Small intestine (tissue), 7 donors: ENCODE measurements around the gene CXCL16. TPM values are rescaled to one million over a fixed set of nuclear protein-coding genes. Genes with fewer than 3 reads are reported as not detected.

Experiments used
- DNase-seq, 2 donors: peaks; one replicate each; pipeline versions ENCODE4 v3.0.0 to v3.0.0-alpha.2; 2013
- FAIRE-seq: peaks from 2 replicates; lab custom pipeline; 2012; peaks lifted over from hg19 to GRCh38; lab: Jason Lieb, UNC
- H3K27ac ChIP-seq, 3 donors: one replicate each; pipeline ENCODE4 v1.5.1; 2013; ENCODE audit warnings: low read length in 2 of 3, mild to moderate bottlenecking in 2 of 3, control low read depth in 1 of 3, inconsistent platforms in 1 of 3, low read depth in 1 of 3, moderate library complexity in 1 of 3
- H3K27me3 ChIP-seq, 3 donors: one replicate each; pipeline ENCODE4 v1.6.1; 2013; ENCODE audit warnings: low read length in 3 of 3, inconsistent platforms in 1 of 3; ENCODE audit not compliant: control insufficient read depth in 3 of 3, insufficient read depth in 3 of 3
- H3K36me3 ChIP-seq, 3 donors: one replicate each; pipeline ENCODE4 v1.6.1; 2013; ENCODE audit warnings: low read length in 3 of 3, inconsistent platforms in 1 of 3, low read depth in 1 of 3, mild to moderate bottlenecking in 1 of 3, moderate library complexity in 1 of 3; ENCODE audit not compliant: control insufficient read depth in 3 of 3, insufficient read depth in 2 of 3
- H3K4me1 ChIP-seq, 3 donors: one replicate each; pipeline ENCODE4 v1.6.1; 2013; ENCODE audit warnings: low read length in 2 of 3, inconsistent platforms in 1 of 3, low read depth in 1 of 3, mild to moderate bottlenecking in 1 of 3, moderate library complexity in 1 of 3; ENCODE audit not compliant: control insufficient read depth in 3 of 3, insufficient read depth in 2 of 3
- H3K4me3 ChIP-seq, 3 donors: one replicate each; pipeline ENCODE4 v1.5.1; 2013; ENCODE audit warnings: low read length in 3 of 3, control low read depth in 1 of 3, inconsistent platforms in 1 of 3, low read depth in 1 of 3, mild to moderate bottlenecking in 1 of 3, moderate library complexity in 1 of 3
- H3K9me3 ChIP-seq, 2 donors: one replicate each; pipeline ENCODE4 v1.6.1; 2013; ENCODE audit warnings: low read depth in 1 of 2, low read length in 1 of 2; ENCODE audit not compliant: control insufficient read depth in 2 of 2, insufficient read depth in 1 of 2
- WGBS, 3 donors: extraction: QIAGEN DNeasy Blood & Tissue Kit; methylation state at CpG; one replicate each; pipeline ENCODE4 v1.1.7; 2013; 5-methylcytosine and 5-hydroxymethylcytosine counted together
- polyA plus RNA-seq, 4 donors: library from polyadenylated mRNA; stranded (reverse) in 3 of 4; unstranded in 1 of 4; fragments of 200-250 nt in 3 of 4; fragments of 120-200 nt in 1 of 4; gene quantifications; one replicate each; pipeline versions ENCODE4 v1.2.1 to v1.2.3, GENCODE V29; 2013
- donor health status: healthy with polysubstance abuse.
- donor health status: control.
- donor health status: control.
- donor health status: Bipolar disorder and iron deficiency.
- donor health status: healthy.

Gene CXCL16
- polyA plus RNA-seq, 4 donors, result 37.5 to 77.8 (median 48.1) TPM

DNA sequence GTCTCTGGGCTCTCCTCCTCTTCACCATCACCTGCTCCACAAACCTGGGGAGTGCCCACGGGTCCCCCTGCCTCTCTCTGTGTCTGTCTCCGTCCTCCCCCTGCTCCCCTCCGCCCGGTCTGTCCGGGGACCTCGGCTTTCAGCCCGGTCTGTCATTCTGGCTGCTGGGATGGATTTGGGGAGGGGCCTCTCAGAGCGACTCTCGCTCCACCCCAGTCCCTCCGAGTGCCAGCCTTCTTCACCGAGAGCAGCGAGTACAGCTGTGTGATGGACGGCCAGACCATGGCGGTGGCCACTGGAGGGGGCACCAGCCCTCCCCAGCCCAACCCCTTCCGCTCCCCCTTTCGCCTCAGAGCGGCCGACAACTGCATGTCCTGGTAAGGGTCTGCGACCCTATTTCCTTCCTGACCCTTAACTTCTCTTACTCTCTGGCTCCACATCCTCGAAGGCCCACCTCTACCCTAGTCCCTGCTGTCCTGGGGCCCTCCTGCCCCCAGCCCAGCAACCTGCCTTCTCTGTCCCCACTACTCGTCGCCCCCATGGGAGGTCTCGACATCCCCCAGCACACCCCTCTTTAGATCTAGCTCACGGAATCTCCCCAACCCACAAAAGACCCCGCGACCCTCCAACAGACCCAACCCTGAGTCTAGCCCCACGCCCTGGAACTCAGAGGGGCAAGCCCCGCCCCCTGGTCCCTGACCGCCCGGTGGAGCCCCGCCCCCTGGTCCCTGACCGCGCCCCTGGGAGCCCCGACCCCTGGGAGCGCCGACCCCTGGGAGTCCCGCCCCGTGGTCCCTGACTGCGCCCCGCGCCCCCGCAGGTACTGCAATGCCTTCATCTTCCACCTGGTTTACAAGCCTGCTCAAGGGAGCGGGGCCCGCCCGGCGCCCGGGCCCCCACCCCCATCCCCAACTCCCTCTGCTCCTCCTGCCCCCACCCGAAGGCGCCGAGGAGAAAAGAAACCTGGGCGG lies 5.6 kb upstream of the CXCL16 start:
- Histone ChIP-seq H3K36me3 (peaks cover 0 to 7% (median 0%) of the 10 kb centered on the region in 3 donors), H3K4me1 (peaks cover 0 to 9% (median 3%) of the 10 kb centered on the region in 3 donors), H3K9me3 (no peaks in the 10 kb centered on the region), H3K27ac (no peak overlapping the region), H3K27me3 (peaks cover 0 to 42% (median 3%) of the 10 kb centered on the region in 3 donors), H3K4me3 (peak overlapping the region in 1 of 3 donors; percentile 13)
- DNase-seq (peak in 1 of 2 donors; percentile 38), FAIRE-seq (no peak)
- WGBS, 3 donors, result 13 to 26% (median 18%) methylated on average over 46 to 51 of the region's 51 CpGs

- peaks cover 0 to 7% (median 0%) of the 10 kb centered on the region in 3 donors for H3K36me3 ChIP-seq
- H3K27ac ChIP-seq, result no peak overlapping the region
- 86 to 93% (median 89%) methylated on average over 8 to 9 of the region's 9 CpGs for WGBS, 3 donors
- no peak overlapping the region for H3K4me3 ChIP-seq
- no peaks in the 10 kb centered on the region for H3K9me3 ChIP-seq
- DNase-seq (no peak), FAIRE-seq (no peak)
- H3K27me3 ChIP-seq, result peaks cover 0 to 47% (median 3%) of the 10 kb centered on the region in 3 donors
- peaks cover 0 to 17% (median 3%) of the 10 kb centered on the region in 3 donors for H3K4me1 ChIP-seq
Observed at GRCh38 chr17:4743898-4744297, 4.2 kb upstream of the CXCL16 start.

- peaks cover 0 to 7% (median 0%) of the 10 kb centered on the region in 3 donors for H3K36me3 ChIP-seq
- FAIRE-seq, result no peak
- H3K9me3 ChIP-seq, result no peaks in the 10 kb centered on the region
- H3K27me3 ChIP-seq, result peaks cover 0 to 52% (median 3%) of the 10 kb centered on the region in 3 donors
- H3K27ac ChIP-seq, result no peak overlapping the region
- DNase-seq, result no peak
- H3K4me3 ChIP-seq, result no peak overlapping the region
- H3K4me1 ChIP-seq, result peaks cover 0 to 22% (median 3%) of the 10 kb centered on the region in 3 donors
- WGBS, 3 donors, result 93 to 96% (median 94%) methylated on average over 8 of the region's 8 CpGs
Observed at GRCh38 chr17:4743216-4743615, 3.5 kb upstream of the CXCL16 start.

DNA sequence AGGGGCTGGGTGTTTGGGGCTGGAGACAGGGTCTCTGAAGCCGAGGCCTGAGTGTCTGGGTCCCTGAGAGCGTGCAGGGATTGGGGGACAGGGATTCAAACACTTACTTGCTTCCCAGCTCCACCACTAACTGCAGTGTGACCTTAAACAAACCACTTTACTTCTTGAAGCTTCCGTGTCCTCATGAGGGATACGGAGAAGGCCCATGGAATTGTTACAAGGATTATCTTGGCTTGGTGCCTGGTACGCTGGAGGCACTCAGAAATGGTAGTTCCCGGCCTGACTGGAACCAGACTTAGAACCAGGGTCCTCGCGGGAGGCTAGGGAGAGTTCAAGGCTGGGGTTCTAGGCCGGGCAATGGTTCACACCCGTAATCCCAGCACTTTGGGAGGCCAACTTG lies 2.9 kb upstream of the CXCL16 start:
- H3K27me3 ChIP-seq, result peaks cover 0 to 54% (median 3%) of the 10 kb centered on the region in 3 donors
- WGBS, 3 donors, result 80 to 87% (median 82%) methylated on average over 10 of the region's 10 CpGs
- no peak for FAIRE-seq
- H3K27ac ChIP-seq, result no peak overlapping the region
- no peaks in the 10 kb centered on the region for H3K9me3 ChIP-seq
- no peak for DNase-seq
- peaks cover 0 to 7% (median 0%) of the 10 kb centered on the region in 3 donors for H3K36me3 ChIP-seq
- no peak overlapping the region for H3K4me3 ChIP-seq
- peaks cover 0 to 25% (median 3%) of the 10 kb centered on the region in 3 donors for H3K4me1 ChIP-seq

GRCh38 chr17:4742133-4742532 lies 2.4 kb upstream of the CXCL16 start:
- Histone ChIP-seq H3K27me3 (peaks cover 0 to 54% (median 3%) of the 10 kb centered on the region in 3 donors), H3K36me3 (peaks cover 0 to 9% (median 0%) of the 10 kb centered on the region in 3 donors), H3K4me1 (peaks cover 0 to 25% (median 3%) of the 10 kb centered on the region in 3 donors), H3K9me3 (no peaks in the 10 kb centered on the region), H3K4me3 (no peak overlapping the region), H3K27ac (no peak overlapping the region)
- DNase-seq, result no peak
- FAIRE-seq, result no peak
- 87 to 93% (median 92%) methylated on average over 9 of the region's 9 CpGs for WGBS, 3 donors

- no peak for FAIRE-seq
- Histone ChIP-seq H3K27ac (no peak overlapping the region), H3K27me3 (peaks cover 0 to 53% (median 3%) of the 10 kb centered on the region in 3 donors), H3K9me3 (no peaks in the 10 kb centered on the region), H3K4me3 (no peak overlapping the region), H3K36me3 (peaks cover 0 to 13% (median 0%) of the 10 kb centered on the region in 3 donors), H3K4me1 (peaks cover 0 to 25% (median 3%) of the 10 kb centered on the region in 3 donors)
- DNase-seq, result no peak
- WGBS, 3 donors, result 91 to 98% (median 91%) methylated on average over 6 to 8 of the region's 8 CpGs
Observed at GRCh38 chr17:4741544-4741943, 1.8 kb upstream of the CXCL16 start.

DNA sequence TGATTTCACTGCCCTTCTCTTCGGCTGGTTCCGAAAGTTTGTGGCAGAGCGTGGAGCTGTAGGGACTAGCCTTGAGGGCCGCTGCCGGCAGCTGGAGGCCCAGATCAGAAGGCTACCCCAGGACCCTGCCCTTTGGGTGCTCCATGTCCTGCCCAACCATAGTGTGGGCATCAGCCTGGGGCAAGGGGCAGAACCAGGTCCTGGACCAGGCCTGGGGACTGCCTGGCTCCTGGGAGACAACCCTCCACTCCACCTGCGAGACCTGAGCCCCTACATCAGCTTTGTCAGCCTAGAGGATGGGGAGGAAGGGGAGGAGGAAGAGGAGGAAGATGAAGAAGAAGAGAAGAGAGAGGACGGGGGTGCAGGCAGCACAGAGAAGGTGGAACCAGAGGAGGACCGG lies 856 bp upstream of the CXCL16 start:
- Histone ChIP-seq H3K27ac (no peak overlapping the region), H3K9me3 (no peaks in the 10 kb centered on the region), H3K36me3 (peaks cover 0 to 13% (median 0%) of the 10 kb centered on the region in 3 donors), H3K27me3 (peaks cover 0 to 44% (median 3%) of the 10 kb centered on the region in 3 donors), H3K4me1 (peaks cover 0 to 30% (median 3%) of the 10 kb centered on the region in 3 donors), H3K4me3 (no peak overlapping the region)
- DNase-seq (no peak), FAIRE-seq (no peak)
- 95 to 96% (median 96%) methylated on average over 8 of the region's 8 CpGs for WGBS, 3 donors

DNA sequence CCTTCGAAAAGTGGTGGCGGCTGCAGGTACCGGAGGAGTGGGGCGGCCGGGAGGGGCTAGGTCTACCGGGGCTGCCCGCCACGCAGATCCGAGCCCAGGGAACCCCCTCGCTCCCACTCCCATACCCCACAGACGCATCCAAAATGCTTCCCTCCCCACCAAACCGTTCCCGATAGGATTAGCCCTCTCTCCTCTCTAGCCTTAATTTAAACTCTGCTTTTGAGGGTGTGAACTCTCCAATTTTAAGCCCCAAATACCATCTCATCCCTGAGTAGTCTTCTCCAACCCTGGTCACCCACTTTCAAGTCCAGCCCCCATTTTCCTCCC lies 260 bp upstream of the CXCL16 start:
- Histone ChIP-seq H3K27me3 (peaks cover 0 to 38% (median 3%) of the 10 kb centered on the region in 3 donors), H3K27ac (peak overlapping the region in 2 of 3 donors; percentile 12 to 51), H3K4me3 (peak overlapping the region; percentile 55 to 79 (median 73)), H3K36me3 (peaks cover 0 to 16% (median 0%) of the 10 kb centered on the region in 3 donors), H3K9me3 (no peaks in the 10 kb centered on the region), H3K4me1 (peaks cover 0 to 25% (median 1%) of the 10 kb centered on the region in 3 donors)
- DNase-seq, result no peak
- no peak for FAIRE-seq
- WGBS, 3 donors, result 4 to 9% (median 6%) methylated on average over 13 of the region's 13 CpGs
